Thymus (tissue), 11 donors: ENCODE data around the gene ZBTB18. TPM values are rescaled to one million over a fixed set of nuclear protein-coding genes. Genes with fewer than 3 reads are reported as not detected.

Source experiments
- DNase-seq, 9 donors: peaks; one replicate each; pipeline ENCODE4 v3.0.0-alpha.2; 2013; ENCODE audit warnings: low spot score in 9 of 9, low read depth in 6 of 9, missing footprints in 1 of 9
- H3K27ac ChIP-seq, 2 donors: one replicate each; pipeline ENCODE4 v1.5.1; 2013; ENCODE audit warnings: control low read depth in 1 of 2, low read depth in 1 of 2, low read length in 1 of 2, mild to moderate bottlenecking in 1 of 2, moderate library complexity in 1 of 2
- H3K27me3 ChIP-seq, 2 donors: one replicate each; pipeline ENCODE4 v1.5.1; 2013; ENCODE audit warnings: low read length in 1 of 2; ENCODE audit not compliant: control insufficient read depth in 2 of 2, insufficient read depth in 1 of 2
- H3K36me3 ChIP-seq, 2 donors: one replicate each; pipeline ENCODE4 v1.5.1; 2013; ENCODE audit warnings: low read length in 1 of 2, mild to moderate bottlenecking in 1 of 2, moderate library complexity in 1 of 2; ENCODE audit not compliant: control insufficient read depth in 2 of 2, insufficient read depth in 2 of 2
- H3K4me1 ChIP-seq, 2 donors: one replicate each; pipeline ENCODE4 v1.5.1; 2013; ENCODE audit warnings: low read length in 2 of 2; ENCODE audit not compliant: control insufficient read depth in 2 of 2, insufficient read depth in 2 of 2
- H3K4me3 ChIP-seq, 2 donors: one replicate each; pipeline ENCODE4 v1.5.1; 2013; ENCODE audit warnings: low read length in 2 of 2, control low read depth in 1 of 2, mild to moderate bottlenecking in 1 of 2
- H3K9me3 ChIP-seq, 2 donors: one replicate each; pipeline ENCODE4 v1.5.1; 2013; ENCODE audit warnings: low read length in 1 of 2, mild to moderate bottlenecking in 1 of 2; ENCODE audit not compliant: control insufficient read depth in 2 of 2, insufficient read depth in 1 of 2
- WGBS: extraction: QIAGEN DNeasy Blood & Tissue Kit; methylation state at CpG from one replicate; pipeline ENCODE4 v1.1.7; 2013; 5-methylcytosine and 5-hydroxymethylcytosine counted together
- polyA plus RNA-seq: library from polyadenylated mRNA; stranded (reverse); fragments of 200-250 nt; gene quantifications from one replicate; pipeline ENCODE4 v1.2.3, GENCODE V29; 2013
- total RNA-seq: library from RNA; stranded (reverse); fragments of 120-200 nt; gene quantifications from one replicate; pipeline ENCODE4 v1.2.4, GENCODE V29; 2013
- donor health status: healthy.

ZBTB18 gene
- total and polyA plus RNA-seq, 2 donors, result 37.2 to 47.3 TPM

GRCh38 chr1:244075247-244075722 is 24.2 kb downstream of the ZBTB18 start:
- DNase-seq, result no peak
- Histone ChIP-seq H3K27me3 (peaks cover 0 to 2% of the 10 kb centered on the region in 2 donors), H3K4me1 (peaks cover 4 to 20% of the 10 kb centered on the region in 2 donors), H3K27ac (peak overlapping the region; percentile 56 to 86), H3K9me3 (no peaks in the 10 kb centered on the region), H3K36me3 (no peaks in the 10 kb centered on the region), H3K4me3 (no peak overlapping the region)
- 64% methylated on average over 8 of the region's 8 CpGs for WGBS

- peaks cover 4 to 20% of the 10 kb centered on the region in 2 donors for H3K4me1 ChIP-seq
- no peak overlapping the region for H3K4me3 ChIP-seq
Observed at GRCh38 chr1:244076740-244077139, 25.7 kb downstream of the ZBTB18 start.

GRCh38 chr1:244077473-244078220 is 26.6 kb downstream of the ZBTB18 start:
- DNase-seq, result no peak
- H3K36me3 ChIP-seq, result no peaks in the 10 kb centered on the region
- H3K4me3 ChIP-seq, result no peak overlapping the region
- H3K4me1 ChIP-seq, result peaks cover 4 to 20% of the 10 kb centered on the region in 2 donors
- no peak overlapping the region for H3K27ac ChIP-seq
- WGBS, result 77% methylated on average over 22 of the region's 22 CpGs
- H3K27me3 ChIP-seq, result peaks cover 0 to 2% of the 10 kb centered on the region in 2 donors
- H3K9me3 ChIP-seq, result no peaks in the 10 kb centered on the region

More at GRCh38 chr1:244076740-244077139, 25.7 kb downstream of the ZBTB18 start:
- Histone ChIP-seq H3K9me3 (no peaks in the 10 kb centered on the region), H3K27ac (no peak overlapping the region), H3K36me3 (no peaks in the 10 kb centered on the region), H3K27me3 (peaks cover 0 to 2% of the 10 kb centered on the region in 2 donors)
- WGBS, result 95% methylated on average over 8 of the region's 8 CpGs
- DNase-seq, result no peak

DNA sequence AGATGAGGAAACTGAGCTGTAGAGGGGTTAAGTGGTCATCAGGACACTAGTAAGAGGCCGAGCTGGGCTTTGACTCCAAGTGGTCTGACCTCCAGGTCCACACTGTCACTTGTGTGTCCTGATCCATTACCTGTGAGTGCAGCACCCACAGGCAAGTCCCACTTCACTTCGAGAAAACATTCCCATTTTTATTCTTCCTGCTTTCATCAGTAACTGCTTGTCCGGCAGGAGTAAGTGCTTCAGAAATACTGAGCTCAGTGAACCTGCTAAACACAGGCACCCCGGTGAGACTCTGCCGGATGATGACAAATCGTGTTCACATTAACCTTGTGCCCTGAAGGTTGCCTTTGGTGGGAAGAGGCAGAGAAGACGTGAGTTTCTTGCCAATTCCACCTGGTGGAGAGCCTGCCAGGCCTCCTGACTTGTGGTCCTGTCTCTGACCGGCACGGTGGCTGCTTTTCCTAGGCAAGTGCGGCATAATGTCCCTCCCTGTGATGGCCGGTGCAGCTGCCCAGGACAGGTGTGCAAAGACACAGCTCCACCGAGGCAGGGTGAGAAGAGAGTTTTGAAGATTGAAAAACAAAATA is 29.4 kb downstream of the ZBTB18 start:
- Histone ChIP-seq H3K4me1 (peaks cover 0 to 4% of the 10 kb centered on the region in 2 donors), H3K27me3 (peaks cover 0 to 4% of the 10 kb centered on the region in 2 donors), H3K9me3 (no peaks in the 10 kb centered on the region), H3K4me3 (no peak overlapping the region), H3K27ac (no peak overlapping the region), H3K36me3 (no peaks in the 10 kb centered on the region)
- WGBS, result 97% methylated on average over 12 of the region's 12 CpGs
- DNase-seq, result no peak

- Histone ChIP-seq H3K4me3 (no peak overlapping the region), H3K4me1 (no peaks in the 10 kb centered on the region), H3K36me3 (no peaks in the 10 kb centered on the region), H3K27ac (no peak overlapping the region), H3K27me3 (peaks cover 0 to 4% of the 10 kb centered on the region in 2 donors), H3K9me3 (no peaks in the 10 kb centered on the region)
- DNase-seq, result no peak
- over 99% methylated on average over 3 of the region's 3 CpGs for WGBS
Observed at GRCh38 chr1:244082969-244083368, 31.9 kb downstream of the ZBTB18 start.

- WGBS, result 47% methylated on average over 5 of the region's 5 CpGs
- Histone ChIP-seq H3K4me3 (no peak overlapping the region), H3K36me3 (no peaks in the 10 kb centered on the region), H3K27me3 (peaks cover 0 to 4% of the 10 kb centered on the region in 2 donors), H3K27ac (no peak overlapping the region), H3K4me1 (no peaks in the 10 kb centered on the region), H3K9me3 (no peaks in the 10 kb centered on the region)
- no peak for DNase-seq
Observed at GRCh38 chr1:244083383-244083943, 32.4 kb downstream of the ZBTB18 start.

DNA sequence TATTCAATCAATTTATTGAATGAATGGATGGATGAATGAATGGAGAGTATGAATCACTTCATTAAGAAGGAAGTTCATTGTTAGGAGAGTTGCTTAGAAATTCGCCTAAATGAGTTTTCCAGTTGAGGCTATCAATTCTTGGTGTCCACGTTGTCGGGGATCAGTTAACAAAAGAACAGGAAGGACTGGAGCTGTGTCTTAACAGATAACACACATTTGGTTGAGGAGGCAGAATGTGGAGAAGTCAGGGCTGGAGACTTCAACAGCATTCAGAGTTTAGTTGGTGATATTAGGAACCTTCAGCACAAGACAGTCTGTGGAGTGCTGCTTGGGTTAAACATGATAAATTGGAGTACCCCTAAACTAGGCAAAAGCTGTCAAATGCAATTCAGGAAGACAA is 33.7 kb downstream of the ZBTB18 start:
- DNase-seq, result no peak
- Histone ChIP-seq H3K27me3 (peaks cover 0 to 4% of the 10 kb centered on the region in 2 donors), H3K36me3 (no peaks in the 10 kb centered on the region), H3K27ac (no peak overlapping the region), H3K9me3 (no peaks in the 10 kb centered on the region), H3K4me1 (no peaks in the 10 kb centered on the region), H3K4me3 (no peak overlapping the region)
- 49% methylated on average over 3 of the region's 3 CpGs for WGBS

DNA sequence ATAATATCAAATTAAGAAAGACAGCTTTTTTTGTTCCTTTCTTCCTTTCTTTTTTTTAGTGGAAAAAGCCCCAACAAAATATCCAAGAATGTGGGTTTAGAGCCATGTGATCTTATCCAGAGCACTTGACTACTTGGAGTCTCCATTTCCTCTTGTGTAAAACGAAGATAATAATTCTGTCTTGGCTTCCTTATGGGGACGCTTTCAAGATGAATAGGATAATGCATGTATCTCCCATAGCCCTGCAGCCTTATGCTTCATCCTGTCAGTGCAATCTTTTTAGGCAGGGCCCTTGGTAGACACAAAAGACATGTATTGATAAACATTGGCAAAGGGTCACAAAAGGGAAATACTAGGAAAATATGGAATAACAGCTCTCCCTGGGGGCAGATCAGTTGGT is 34.8 kb downstream of the ZBTB18 start:
- Histone ChIP-seq H3K4me3 (no peak overlapping the region), H3K9me3 (no peaks in the 10 kb centered on the region), H3K36me3 (no peaks in the 10 kb centered on the region), H3K4me1 (no peaks in the 10 kb centered on the region), H3K27me3 (peaks cover 0 to 4% of the 10 kb centered on the region in 2 donors), H3K27ac (no peak overlapping the region)
- no peak for DNase-seq
- WGBS, result 98% methylated on average over 2 of the region's 2 CpGs

- Histone ChIP-seq H3K9me3 (no peaks in the 10 kb centered on the region), H3K4me3 (no peak overlapping the region), H3K27ac (no peak overlapping the region), H3K4me1 (no peaks in the 10 kb centered on the region), H3K27me3 (peaks cover 0 to 4% of the 10 kb centered on the region in 2 donors), H3K36me3 (no peaks in the 10 kb centered on the region)
- no peak for DNase-seq
- 95% methylated on average over 13 of the region's 13 CpGs for WGBS
Observed at GRCh38 chr1:244087021-244087560, 36.0 kb downstream of the ZBTB18 start.
